Kidney epithelial cell (primary cell): ENCODE measurements around the gene CELSR2. TPM values are rescaled to one million over a fixed set of nuclear protein-coding genes. Genes with fewer than 3 reads are reported as not detected.
"Not testable (repeated sequence)": the region's sequence is repeated elsewhere in the genome, so short reads cannot be mapped to it uniquely, and the experiment has no call there.

Experiments used
- DNase-seq: peaks from one replicate; pipeline ENCODE4 v3.0.0-alpha.2; 2010; ENCODE audit warnings: low read depth
- H3K27me3 ChIP-seq: 2 replicates; pipeline ENCODE4 v1.6.0; 2011; ENCODE audit warnings: low read length; ENCODE audit not compliant: control insufficient read depth, insufficient read depth
- H3K36me3 ChIP-seq: 2 replicates; pipeline ENCODE4 v1.5.1; 2011; ENCODE audit warnings: low read length; ENCODE audit not compliant: control insufficient read depth, insufficient read depth
- H3K4me3 ChIP-seq: 2 replicates; pipeline ENCODE4 v1.5.1; 2011; ENCODE audit warnings: low read depth, mild to moderate bottlenecking, control low read depth, low read length
- total RNA-seq: library from RNA; depleted of rRNA; stranded (reverse); fragments of >200 nt; gene quantifications from 2 replicates; pipeline ENCODE4 v1.2.3, GENCODE V29; 2015
- TF ChIP-seq, protein P1 (sequence below): IDR thresholded peaks from 2 replicates; pipeline ENCODE4 v1.5.1; 2011; ENCODE audit warnings: mild to moderate bottlenecking, moderate library complexity, low read length, control low read depth, inconsistent platforms; ENCODE audit not compliant: insufficient read depth, poor library complexity, severe bottlenecking

Gene CELSR2
- total RNA-seq, 1 donor from 2014 or later = 18.1 TPM

DNA sequence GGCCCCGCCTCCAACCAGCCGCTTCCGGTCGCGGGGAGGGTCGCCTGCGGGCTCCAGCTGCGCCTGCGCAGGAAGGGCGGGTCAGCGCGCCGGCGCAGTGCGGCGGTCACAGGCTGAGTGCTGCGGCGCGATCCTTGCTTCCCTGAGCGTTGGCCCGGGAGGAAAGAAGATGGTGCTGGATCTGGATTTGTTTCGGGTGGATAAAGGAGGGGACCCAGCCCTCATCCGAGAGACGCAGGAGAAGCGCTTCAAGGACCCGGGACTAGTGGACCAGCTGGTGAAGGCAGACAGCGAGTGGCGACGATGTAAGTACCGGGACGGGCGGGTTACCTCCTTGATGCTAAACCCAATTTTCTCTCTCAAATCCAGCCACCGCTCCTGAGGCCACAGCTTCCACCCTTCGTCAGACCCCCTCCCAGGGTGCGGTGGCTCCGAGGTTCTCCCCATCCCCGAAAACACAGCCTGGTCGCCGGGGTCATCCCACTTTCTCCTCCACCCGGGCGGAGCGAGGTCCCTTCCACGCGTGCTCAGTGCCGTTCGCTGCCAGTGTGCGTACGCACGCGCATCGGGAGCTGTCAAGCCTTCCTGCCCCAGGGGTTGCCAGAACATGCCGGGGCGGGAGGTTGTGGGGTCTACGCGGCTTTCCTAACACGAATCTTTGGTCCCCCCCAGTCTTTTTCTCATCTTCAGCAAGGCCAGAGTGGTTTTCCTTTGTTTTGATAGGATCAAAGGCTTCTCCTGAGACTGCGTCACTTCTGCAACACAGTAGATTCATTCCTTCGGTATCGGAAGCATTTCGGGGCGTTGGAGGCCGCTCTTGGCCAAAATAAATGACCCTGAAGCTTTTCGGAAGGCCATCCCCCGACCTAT is 35.3 kb upstream of the CELSR2 start, which contains the start of gene SARS1:
Gene SARS1, plus strand, starts transcription at position 95 of the 870 bp plus-strand sequence. Its CDS starts 75 bp downstream, at position 170.
- Histone ChIP-seq H3K4me3 (peak within 1 kb of the TSS; percentile 98), H3K27me3 (no peaks in the 10 kb centered on the region), H3K36me3 (no peaks in the 10 kb centered on the region)
- TF ChIP-seq, protein P1, sequence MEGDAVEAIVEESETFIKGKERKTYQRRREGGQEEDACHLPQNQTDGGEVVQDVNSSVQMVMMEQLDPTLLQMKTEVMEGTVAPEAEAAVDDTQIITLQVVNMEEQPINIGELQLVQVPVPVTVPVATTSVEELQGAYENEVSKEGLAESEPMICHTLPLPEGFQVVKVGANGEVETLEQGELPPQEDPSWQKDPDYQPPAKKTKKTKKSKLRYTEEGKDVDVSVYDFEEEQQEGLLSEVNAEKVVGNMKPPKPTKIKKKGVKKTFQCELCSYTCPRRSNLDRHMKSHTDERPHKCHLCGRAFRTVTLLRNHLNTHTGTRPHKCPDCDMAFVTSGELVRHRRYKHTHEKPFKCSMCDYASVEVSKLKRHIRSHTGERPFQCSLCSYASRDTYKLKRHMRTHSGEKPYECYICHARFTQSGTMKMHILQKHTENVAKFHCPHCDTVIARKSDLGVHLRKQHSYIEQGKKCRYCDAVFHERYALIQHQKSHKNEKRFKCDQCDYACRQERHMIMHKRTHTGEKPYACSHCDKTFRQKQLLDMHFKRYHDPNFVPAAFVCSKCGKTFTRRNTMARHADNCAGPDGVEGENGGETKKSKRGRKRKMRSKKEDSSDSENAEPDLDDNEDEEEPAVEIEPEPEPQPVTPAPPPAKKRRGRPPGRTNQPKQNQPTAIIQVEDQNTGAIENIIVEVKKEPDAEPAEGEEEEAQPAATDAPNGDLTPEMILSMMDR = no peak
- peak; percentile 34 for DNase-seq

DNA sequence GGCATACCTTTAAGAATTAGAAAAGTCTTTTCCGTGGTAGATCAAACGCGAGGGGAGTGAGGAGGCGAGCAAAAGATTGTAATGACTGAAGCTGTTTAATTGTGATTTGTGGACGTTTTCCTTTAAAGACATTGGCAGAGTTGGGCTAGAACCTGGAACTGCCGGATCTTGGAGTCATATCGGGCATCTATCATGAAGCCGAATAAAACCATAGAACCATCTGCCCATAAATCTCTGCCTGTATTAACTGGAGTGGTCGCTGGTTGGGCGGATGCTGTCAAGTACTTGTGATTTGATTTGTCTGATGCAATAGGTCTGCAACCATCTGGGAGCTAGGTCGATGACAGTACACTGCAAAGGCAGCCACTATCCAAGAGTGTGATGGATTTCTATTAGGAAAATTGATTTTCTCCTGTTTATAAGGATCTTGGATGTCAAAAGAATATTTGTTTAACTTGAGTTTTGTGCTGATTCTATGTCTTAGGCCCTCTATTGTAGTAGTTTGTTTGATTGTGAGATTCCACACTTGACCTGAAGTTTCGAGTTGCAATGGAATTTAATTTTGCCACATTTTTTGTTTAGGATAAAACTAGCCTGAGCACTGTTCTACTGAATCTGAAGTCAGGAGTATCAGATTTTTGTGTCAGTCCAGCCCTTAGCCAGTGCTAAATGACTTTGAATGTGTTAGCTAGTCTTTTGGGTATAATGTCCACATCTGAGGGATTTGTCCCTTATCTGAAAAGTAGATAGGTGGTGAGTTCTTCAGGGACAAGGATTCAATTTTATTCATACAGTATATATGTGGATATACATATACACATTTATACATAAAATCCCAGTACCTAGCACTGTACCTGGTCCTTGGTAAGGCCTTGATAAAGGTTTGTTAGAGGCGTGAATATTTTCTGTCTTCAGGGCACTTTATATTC is 34.4 kb upstream of the CELSR2 start:
- no peaks in the 10 kb centered on the region for H3K27me3 ChIP-seq
- TF ChIP-seq, protein P1 = no peak
- peak; percentile 80 for DNase-seq

DNA sequence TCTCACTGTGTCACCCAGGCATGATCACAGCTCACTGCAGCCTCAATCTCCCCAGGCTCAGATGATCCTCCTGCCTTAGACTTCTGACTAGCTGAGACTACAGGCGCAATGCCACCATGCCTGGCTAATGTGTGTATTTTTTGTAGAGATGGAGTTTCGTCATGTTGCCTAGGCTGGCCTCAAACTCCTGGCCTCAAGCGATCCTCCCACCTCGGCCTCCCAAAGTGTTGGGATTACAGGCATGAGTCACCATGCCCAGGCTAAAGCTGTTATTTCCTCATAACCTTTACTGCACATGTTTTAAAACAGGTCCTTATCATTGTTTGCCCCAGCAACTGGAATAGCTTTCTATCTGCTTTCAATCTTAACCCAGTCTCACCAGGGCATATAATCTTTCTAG is 32.7 kb upstream of the CELSR2 start:
- H3K4me3 ChIP-seq = no peak overlapping the region
- H3K27me3 ChIP-seq = no peaks in the 10 kb centered on the region
- TF ChIP-seq, protein P1 = no peak
- no peak for DNase-seq
- H3K36me3 ChIP-seq = no peaks in the 10 kb centered on the region

More for the DNA sequence above, 34.4 kb upstream of the CELSR2 start:
- Histone ChIP-seq H3K4me3 (peak overlapping the region; percentile 98), H3K36me3 (no peaks in the 10 kb centered on the region)

DNA sequence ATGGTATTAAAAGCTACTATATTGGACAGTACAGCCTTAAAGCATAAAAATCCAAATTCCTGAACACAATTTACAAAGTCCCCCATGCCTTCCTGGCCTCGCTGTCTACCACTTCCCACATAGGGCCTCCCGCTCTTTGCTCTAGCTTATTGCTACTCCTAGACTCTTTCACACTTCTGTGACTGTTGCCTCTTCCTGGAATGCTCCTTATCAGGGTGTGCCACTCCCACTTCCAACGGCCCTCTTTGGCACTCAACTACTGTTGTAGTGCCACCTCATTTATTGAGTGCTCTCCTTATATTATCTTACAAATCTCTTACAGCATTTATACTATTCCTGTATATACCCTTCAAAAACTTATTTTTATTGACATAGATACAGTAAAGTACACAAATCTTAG is 30.8 kb upstream of the CELSR2 start:
- no peak for DNase-seq
- TF ChIP-seq, protein P1 = no peak
- Histone ChIP-seq H3K4me3 (no peak overlapping the region), H3K36me3 (no peaks in the 10 kb centered on the region), H3K27me3 (no peaks in the 10 kb centered on the region)

DNA sequence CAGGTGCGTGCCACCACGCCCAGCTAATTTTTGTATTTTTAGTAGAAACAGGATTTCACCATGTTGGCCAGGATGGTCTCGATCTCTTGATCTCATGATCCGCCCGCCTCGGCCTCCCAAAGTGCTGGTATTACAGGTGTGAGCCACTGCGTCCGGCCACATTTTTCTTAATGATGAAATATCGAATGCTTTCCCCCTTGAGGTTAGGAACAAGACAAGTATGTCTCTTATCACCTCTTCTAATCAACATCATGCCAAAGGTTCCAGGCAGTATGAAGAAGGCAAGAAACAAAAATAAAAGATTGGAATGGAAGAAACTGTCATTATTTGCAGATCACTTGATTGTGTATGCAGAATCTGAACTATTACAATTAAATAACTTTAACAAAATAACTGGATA is 28.1 kb upstream of the CELSR2 start:
- not testable (repeated sequence) for H3K36me3 ChIP-seq, H3K4me3 ChIP-seq, DNase-seq, H3K27me3 ChIP-seq

DNA sequence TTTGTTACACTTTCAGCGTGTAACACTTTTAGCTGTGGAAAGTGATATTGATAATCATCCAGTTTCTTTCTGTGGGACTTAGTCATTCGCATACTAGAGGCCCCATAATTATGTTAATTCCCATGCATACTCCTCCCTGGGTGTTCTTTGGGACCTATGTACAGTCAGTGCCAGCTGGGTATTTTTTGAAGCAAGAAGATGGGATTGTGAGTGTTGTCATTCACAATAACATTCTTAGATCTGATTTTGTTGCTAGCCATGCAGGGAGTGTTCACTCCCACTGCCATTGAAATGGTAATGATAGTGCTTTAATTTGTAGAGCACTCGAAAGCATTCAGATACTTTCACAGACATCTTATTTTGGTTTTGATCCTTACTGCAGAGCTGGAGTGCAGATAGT is 24.0 kb upstream of the CELSR2 start:
- TF ChIP-seq, protein P1 = no peak

More for the DNA sequence above, 24.0 kb upstream of the CELSR2 start:
- no peak for DNase-seq
- no peaks in the 10 kb centered on the region for H3K36me3 ChIP-seq
- H3K4me3 ChIP-seq = no peak overlapping the region
- H3K27me3 ChIP-seq = no peaks in the 10 kb centered on the region
